ENCODE results near the gene METTL17. TPM values are rescaled to one million over a fixed set of nuclear protein-coding genes. Genes with fewer than 3 reads are reported as not detected.
A peak's percentile ranks its signal among the peaks of the same experiment; 100 is the strongest.

METTL17 gene
- total and polyA plus RNA-seq, 2 experiments from 2014 or later: 65.9 to 80.9 TPM

- H3K4me3 ChIP-seq: no peak overlapping the region
- DNase-seq (ENCODE audit: low spot score): no peak
- TF ChIP-seq EZH2 (IDR thresholded peaks at IDR 0.05; ENCODE audit: borderline replicate concordance) (no peak), EZH2phosphoT487 (IDR thresholded peaks at IDR 0.05; ENCODE audit: low read depth, severe bottlenecking, unreplicated experiment) (no peak)
- TF ChIP-seq, protein P1, sequence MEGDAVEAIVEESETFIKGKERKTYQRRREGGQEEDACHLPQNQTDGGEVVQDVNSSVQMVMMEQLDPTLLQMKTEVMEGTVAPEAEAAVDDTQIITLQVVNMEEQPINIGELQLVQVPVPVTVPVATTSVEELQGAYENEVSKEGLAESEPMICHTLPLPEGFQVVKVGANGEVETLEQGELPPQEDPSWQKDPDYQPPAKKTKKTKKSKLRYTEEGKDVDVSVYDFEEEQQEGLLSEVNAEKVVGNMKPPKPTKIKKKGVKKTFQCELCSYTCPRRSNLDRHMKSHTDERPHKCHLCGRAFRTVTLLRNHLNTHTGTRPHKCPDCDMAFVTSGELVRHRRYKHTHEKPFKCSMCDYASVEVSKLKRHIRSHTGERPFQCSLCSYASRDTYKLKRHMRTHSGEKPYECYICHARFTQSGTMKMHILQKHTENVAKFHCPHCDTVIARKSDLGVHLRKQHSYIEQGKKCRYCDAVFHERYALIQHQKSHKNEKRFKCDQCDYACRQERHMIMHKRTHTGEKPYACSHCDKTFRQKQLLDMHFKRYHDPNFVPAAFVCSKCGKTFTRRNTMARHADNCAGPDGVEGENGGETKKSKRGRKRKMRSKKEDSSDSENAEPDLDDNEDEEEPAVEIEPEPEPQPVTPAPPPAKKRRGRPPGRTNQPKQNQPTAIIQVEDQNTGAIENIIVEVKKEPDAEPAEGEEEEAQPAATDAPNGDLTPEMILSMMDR (IDR thresholded peaks at IDR 0.05; ENCODE audit: poor library complexity): no peak
- no peak overlapping the region for H3K4me2 ChIP-seq
- no peaks in the 10 kb centered on the region for H3K9me2 ChIP-seq (replicated peaks; ENCODE audit: insufficient read depth)
- no peaks in the 10 kb centered on the region for H3K9me3 ChIP-seq (ENCODE audit: low read depth)
- no peaks in the 10 kb centered on the region for H3K36me3 ChIP-seq (replicated peaks; ENCODE audit: insufficient read depth, low read depth)
- H3K27me3 ChIP-seq: no peaks in the 10 kb centered on the region
- peaks cover 19% of the 10 kb centered on the region for H3K4me1 ChIP-seq (ENCODE audit: insufficient read depth)
- H3K27ac ChIP-seq: no peak overlapping the region
- WGBS (ENCODE audit: low lambda C conversion rate, missing lambda C conversion rate): 88% methylated on average over 3 of the region's 3 CpGs
- H2AFZ ChIP-seq: no peak overlapping the region
- no peaks in the 10 kb centered on the region for H3K79me2 ChIP-seq
- no peaks in the 10 kb centered on the region for H4K20me1 ChIP-seq (ENCODE audit: insufficient read depth, poor library complexity, severe bottlenecking)
These were observed 47.4 kb downstream of the METTL17 start for GRCh38 chr14:21037156-21037555.

DNA sequence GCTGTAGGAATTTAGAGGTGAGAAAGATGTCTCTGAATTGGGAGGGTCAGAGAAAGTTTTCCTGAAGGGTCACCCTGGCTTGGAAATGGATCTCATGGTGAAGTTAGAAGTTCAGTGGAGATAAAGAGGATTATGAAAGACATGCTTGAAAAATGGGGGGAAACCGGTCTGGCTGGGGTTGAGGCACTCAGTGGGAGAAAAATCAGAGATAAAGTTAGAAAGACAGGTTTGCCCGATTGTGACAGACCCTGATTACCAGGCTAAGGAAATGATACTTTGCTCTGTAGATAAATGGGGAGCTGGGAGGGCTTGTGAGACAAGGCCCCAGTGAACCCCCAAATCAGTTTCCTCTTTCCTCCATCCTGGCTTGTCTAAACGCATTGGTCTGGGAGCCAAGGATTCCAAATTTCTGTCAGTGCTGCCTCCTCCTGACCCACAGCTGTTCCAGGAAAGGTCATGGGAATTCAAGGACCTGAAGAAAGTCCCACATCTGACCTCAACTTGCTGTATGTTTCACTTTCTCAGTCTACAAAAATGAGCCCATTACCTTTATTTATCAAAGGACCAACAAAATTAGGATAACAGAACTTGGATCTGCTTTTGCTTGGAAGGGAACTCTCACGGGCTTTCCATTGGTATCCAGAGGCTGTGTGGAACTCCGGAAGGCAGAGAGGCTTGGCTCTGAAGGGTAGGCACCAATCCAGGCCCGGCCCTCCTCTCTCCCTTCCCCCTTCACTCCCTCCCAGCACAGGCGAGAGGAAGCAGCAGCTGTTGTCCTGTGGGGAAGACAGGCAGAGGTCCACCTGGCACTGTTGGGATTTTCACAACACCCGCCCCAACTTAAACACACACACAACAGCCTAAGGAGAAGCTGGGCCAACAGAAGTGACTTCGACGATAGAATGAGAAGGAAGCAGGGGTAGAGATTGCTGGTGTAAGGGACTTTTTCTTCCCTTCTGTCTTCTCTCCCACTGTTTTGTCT, 49.0 kb downstream of the METTL17 start:
- Histone ChIP-seq H3K27me3 (no peaks in the 10 kb centered on the region), H4K20me1 (ENCODE audit: insufficient read depth, poor library complexity, severe bottlenecking) (no peaks in the 10 kb centered on the region), H3K4me1 (ENCODE audit: insufficient read depth) (peaks cover 19% of the 10 kb centered on the region), H3K4me3 (no peak overlapping the region), H3K36me3 (replicated peaks; ENCODE audit: insufficient read depth, low read depth) (no peaks in the 10 kb centered on the region), H3K4me2 (peak overlapping the region; percentile 62), H2AFZ (peak overlapping the region; percentile 29), H3K79me2 (no peaks in the 10 kb centered on the region), H3K27ac (peak overlapping the region; percentile 69), H3K9me3 (ENCODE audit: low read depth) (no peaks in the 10 kb centered on the region), H3K9me2 (replicated peaks; ENCODE audit: insufficient read depth) (no peaks in the 10 kb centered on the region)
- WGBS (ENCODE audit: low lambda C conversion rate, missing lambda C conversion rate): 52% methylated on average over 10 of the region's 10 CpGs
- TF ChIP-seq EZH2phosphoT487 (IDR thresholded peaks at IDR 0.05; ENCODE audit: low read depth, severe bottlenecking, unreplicated experiment): no peak
- TF ChIP-seq EZH2 (IDR thresholded peaks at IDR 0.05; ENCODE audit: borderline replicate concordance): no peak
- TF ChIP-seq, protein P1 (IDR thresholded peaks at IDR 0.05; ENCODE audit: poor library complexity): no peak
- DNase-seq (ENCODE audit: low spot score): peak; percentile 75

DNA sequence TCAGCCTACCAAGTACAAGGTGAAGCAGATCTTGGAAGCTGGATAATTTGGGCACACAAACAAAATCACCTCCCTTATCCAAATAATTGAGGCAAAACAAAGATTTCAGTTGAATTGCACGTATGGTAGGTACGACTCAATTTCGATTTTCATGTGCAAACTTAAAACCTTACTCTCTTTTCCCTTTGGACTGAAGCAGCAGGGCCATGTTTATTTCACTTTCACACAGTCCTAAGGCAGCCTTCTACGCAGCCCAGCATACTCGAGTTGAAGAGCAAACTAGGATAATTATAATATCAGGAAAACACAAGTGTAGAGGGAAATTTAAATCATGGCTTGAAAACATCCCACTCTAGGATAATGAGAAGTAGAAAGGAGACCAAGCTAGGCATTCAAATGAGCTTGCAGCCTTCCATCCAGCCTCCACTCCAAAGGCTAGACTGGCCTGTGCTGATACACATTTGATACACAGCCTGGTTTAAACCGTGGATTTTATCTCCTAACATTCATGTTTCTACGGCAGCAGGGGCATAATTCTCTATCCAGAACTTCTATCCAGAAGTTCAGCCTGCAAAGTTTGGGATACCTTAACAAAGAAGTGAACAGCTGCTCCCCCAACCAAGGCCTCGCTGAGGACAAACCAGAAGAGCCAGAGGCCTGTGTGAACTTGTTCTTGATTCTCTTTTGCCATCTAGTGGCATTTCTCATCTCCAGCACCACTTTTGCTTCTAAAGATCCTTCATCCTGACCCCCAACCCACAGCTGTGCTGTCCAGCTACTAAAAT, 50.0 kb downstream of the METTL17 start:
- 71% methylated on average over 8 of the region's 8 CpGs for WGBS (ENCODE audit: low lambda C conversion rate, missing lambda C conversion rate)
- H3K36me3 ChIP-seq (replicated peaks; ENCODE audit: insufficient read depth, low read depth): no peaks in the 10 kb centered on the region
- H3K4me2 ChIP-seq: peak overlapping the region; percentile 62

More for the DNA sequence above, 50.0 kb downstream of the METTL17 start:
- Histone ChIP-seq H3K79me2 (no peaks in the 10 kb centered on the region), H3K4me1 (ENCODE audit: insufficient read depth) (peaks cover 19% of the 10 kb centered on the region), H3K9me3 (ENCODE audit: low read depth) (no peaks in the 10 kb centered on the region), H3K27me3 (no peaks in the 10 kb centered on the region), H3K4me3 (no peak overlapping the region), H3K27ac (peak overlapping the region; percentile 69), H4K20me1 (ENCODE audit: insufficient read depth, poor library complexity, severe bottlenecking) (no peaks in the 10 kb centered on the region), H3K9me2 (replicated peaks; ENCODE audit: insufficient read depth) (no peaks in the 10 kb centered on the region), H2AFZ (peak overlapping the region; percentile 29)
- peak; percentile 83 for DNase-seq (ENCODE audit: low spot score)
- TF ChIP-seq, protein P1 (IDR thresholded peaks at IDR 0.05; ENCODE audit: poor library complexity): peak; percentile 78
- no peak for TF ChIP-seq EZH2 (IDR thresholded peaks at IDR 0.05; ENCODE audit: borderline replicate concordance)
- TF ChIP-seq EZH2phosphoT487 (IDR thresholded peaks at IDR 0.05; ENCODE audit: low read depth, severe bottlenecking, unreplicated experiment): no peak

Measured in hepatocyte (in vitro differentiated cells).